Keratinocyte (primary cell): ENCODE data around the gene TRAF1.

Experiments used
- CTCF ChIP-seq, 3 experiments: IDR thresholded peaks in 1 of 3; conservative IDR thresholded peaks in 1 of 3; optimal IDR thresholded peaks in 1 of 3; 2 replicates in 2 of 3; 3 replicates in 1 of 3; pipeline versions ENCODE3 to v1.5.1; 2011; ENCODE audit warnings: low read length in 3 of 3, mild to moderate bottlenecking in 3 of 3, moderate library complexity in 2 of 3, control low read depth in 1 of 3, inconsistent platforms in 1 of 3; ENCODE audit not compliant: insufficient read depth in 2 of 3; ENCODE audit errors: extremely low read depth in 1 of 3
- EZH2 ChIP-seq: IDR thresholded peaks from one replicate; pipeline ENCODE4 v1.6.1; 2012; ENCODE audit warnings: inconsistent platforms, mild to moderate bottlenecking, low read length, moderate library complexity

- TF ChIP-seq CTCF (optimal IDR thresholded peaks at IDR 0.05 in 1 of 3, IDR thresholded peaks at IDR 0.05 in 1 of 3, conservative IDR thresholded peaks at IDR 0.05 in 1 of 3; ENCODE audit: extremely low read depth in 1 of 3, insufficient read depth in 2 of 3, low read length in 3 of 3) (no peak), EZH2 (no peak)
Measured at GRCh38 chr9:120876842-120877240, 49.8 kb downstream of the TRAF1 start, which contains the start of gene PHF19.
